GM12891 (cell line): ENCODE measurements around the gene MYO19.
"Not testable (repeated sequence)": the region's sequence is repeated elsewhere in the genome, so short reads cannot be mapped to it uniquely, and the experiment has no call there.

Source experiments
- DNase-seq: peaks from one replicate; pipeline ENCODE4 v3.0.0; 2011; ENCODE audit warnings: low spot score; ENCODE audit not compliant: insufficient read length
- FAIRE-seq: peaks from 2 replicates; lab custom pipeline; 2011; peaks lifted over from hg19 to GRCh38; lab: Jason Lieb, UNC
- PAX5 ChIP-seq: IDR thresholded peaks from 2 replicates; pipeline ENCODE4 v1.6.1; 2011; ENCODE audit warnings: low read length, moderate library complexity, mild to moderate bottlenecking; ENCODE audit not compliant: insufficient read depth, severe bottlenecking
- POLR2A ChIP-seq: IDR thresholded peaks from 2 replicates; pipeline ENCODE4 v1.6.1; 2011; ENCODE audit warnings: low read depth, low read length, control low read depth
- POLR2AphosphoS5 ChIP-seq: IDR thresholded peaks from 2 replicates; pipeline ENCODE4 v1.6.1; 2011; ENCODE audit warnings: low read depth, low read length, control low read depth
- POU2F2 ChIP-seq: IDR thresholded peaks from 2 replicates; pipeline ENCODE4 v1.6.1; 2011; ENCODE audit warnings: low read depth, mild to moderate bottlenecking, control low read depth, low read length, moderate library complexity
- SPI1 ChIP-seq: IDR thresholded peaks from 2 replicates; pipeline ENCODE4 v1.6.1; 2011; ENCODE audit warnings: low read depth, low read length, control low read depth
- TAF1 ChIP-seq: IDR thresholded peaks from 2 replicates; pipeline ENCODE4 v1.6.1; 2011; ENCODE audit warnings: low read depth, low read length, control low read depth

The MYO19 gene

DNA sequence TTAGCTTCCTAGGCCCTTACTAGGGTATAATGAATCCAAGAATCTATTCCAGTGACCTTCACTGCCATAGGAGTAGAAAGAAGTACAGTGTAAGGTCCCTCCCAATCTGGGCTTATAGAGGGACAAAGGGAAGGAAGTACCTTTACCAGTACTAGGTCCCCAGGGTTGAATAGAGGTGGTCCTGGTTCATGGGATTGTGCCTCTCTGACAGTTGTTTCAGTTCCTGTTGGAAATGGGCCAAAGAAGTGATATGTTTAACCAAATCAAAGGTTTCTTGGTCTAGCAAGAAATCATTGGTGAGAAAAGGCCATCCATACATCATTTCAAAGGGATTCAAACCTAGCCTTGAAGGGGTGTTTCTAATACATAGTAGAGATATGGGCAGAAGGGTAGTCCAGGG, 64.2 kb downstream of the MYO19 start:
- DNase-seq (no peak), FAIRE-seq (no peak)
- TF ChIP-seq SPI1: peak; percentile 74
- no peak for TF ChIP-seq PAX5

DNA sequence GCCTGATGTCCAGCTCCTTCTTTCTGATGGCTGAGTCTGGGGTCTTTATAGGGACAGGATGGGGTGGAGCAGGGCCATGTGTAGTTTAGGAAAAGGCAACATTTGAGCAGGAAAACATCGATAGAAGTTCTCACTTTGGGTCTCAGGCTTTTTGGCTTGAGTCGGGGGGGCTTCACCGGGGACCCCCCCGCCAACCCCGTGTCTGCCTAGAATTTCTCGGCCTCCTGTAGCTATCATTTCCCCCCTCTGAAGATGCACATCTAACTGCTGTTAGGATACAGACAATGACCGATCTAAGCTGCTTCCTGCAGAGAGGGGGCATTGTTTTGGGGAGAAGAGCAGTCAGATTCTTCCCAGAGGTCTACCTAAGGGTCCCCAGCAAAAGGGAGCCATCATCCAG, 64.9 kb downstream of the MYO19 start:
- TF ChIP-seq POLR2A (no peak), PAX5 (no peak), POLR2AphosphoS5 (no peak), POU2F2 (no peak), TAF1 (no peak), SPI1 (no peak)
- DNase-seq: no peak
- no peak for FAIRE-seq

DNA sequence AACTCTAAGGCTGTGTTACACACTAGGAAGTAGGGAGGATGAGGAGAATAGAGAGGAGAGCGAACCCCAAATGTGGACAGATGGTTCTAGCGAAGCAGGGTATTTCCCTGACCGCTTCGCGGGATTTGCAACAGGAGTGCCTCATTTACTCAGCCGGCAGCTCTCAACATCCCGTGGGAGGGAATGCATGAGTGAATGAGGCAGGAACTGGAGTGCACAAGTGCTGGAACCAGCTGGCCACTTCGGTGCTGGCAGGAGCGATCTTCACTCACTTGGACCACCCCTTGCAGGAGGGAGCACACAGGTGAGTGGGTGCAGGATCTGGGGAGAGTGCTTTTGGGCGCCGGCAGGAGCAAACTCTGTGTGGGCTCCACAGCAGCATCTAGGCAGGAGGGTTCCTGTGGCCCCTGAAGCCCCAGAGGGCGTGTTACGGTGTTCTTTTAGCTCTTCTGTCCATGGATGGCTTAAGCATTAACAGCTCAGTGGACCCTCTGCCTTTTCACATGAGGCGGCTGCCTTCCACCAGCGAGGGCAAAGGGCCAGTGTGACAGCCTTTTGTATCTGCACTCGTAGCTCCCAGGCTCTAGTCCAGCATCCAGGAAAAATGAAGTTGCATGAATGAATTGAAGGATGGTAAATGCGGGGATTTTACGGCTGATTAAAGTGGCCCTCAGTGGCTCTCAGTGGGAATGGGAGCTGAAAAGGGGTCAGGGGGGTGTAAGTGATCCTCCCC, 65.6 kb downstream of the MYO19 start:
- FAIRE-seq (no peak), DNase-seq (no peak)
- TF ChIP-seq TAF1 (no peak), SPI1 (no peak), PAX5 (no peak), POU2F2 (no peak), POLR2A (no peak), POLR2AphosphoS5 (no peak)

DNA sequence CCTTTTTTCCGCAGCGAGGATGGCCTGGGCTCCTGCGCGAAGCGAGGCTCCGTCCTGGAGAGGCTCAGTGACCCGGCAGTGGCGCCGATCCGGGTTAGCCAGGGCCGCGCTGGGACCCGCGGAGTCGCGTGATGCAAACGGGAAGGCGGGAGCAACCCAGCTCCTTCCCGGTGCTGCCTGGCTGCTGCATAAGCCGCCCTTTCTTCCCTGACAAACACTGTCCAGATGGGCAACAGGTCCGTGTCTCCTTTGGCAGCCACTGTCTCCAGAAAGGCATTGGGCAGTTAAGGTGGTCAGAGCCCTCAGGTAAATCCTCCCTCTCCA, 69.9 kb downstream of the MYO19 start:
- DNase-seq: no peak
- no peak for TF ChIP-seq POLR2A
- no peak for TF ChIP-seq SPI1
- no peak for TF ChIP-seq POU2F2
- TF ChIP-seq PAX5: no peak
- TF ChIP-seq TAF1: no peak
- no peak for TF ChIP-seq POLR2AphosphoS5
- FAIRE-seq: no peak

DNA sequence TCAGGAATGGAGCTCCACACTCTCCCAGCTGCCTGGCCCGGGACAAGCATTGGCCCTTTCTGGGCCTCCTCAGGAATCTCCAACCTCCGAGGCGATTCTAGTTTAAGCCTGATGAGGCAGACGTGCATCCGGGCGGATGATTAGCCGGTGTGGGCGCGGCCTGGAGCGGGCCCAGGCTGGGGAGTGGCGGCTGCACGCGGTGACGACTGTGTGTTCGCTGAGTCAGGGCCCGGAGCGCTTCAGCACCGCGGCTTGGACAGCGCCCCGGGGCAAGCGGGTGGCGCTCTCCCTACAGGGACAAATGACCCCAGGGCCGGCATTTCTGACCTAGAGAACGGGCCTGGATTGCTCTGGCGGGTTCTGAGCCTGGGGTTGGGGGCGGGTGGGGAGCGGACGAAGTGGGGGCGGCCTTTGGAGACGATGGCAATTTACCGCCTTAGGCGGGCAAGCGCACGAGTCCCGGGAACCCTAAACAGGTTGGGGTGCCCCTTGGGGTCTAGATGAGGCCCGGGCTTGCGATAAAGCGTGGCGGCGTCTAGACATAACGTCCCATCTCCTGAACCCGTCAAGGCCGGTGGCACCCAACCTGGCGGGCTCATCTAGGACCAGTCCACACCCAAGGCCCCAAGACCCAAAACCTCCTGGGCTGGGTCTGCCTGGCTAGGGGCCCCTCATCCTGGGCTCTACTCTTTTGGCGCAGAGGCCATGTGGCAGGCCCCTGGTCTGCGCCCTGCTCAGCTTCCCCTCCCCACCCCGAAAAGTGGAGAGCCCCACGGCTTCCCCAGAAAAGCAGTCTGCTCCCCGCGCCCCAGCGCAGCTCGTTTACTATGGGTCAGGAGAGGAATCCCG, 70.5 kb downstream of the MYO19 start:
- DNase-seq (peak; percentile 85), FAIRE-seq (no peak)
- TF ChIP-seq POLR2A (no peak), PAX5 (no peak), SPI1 (no peak), TAF1 (no peak), POLR2AphosphoS5 (no peak), POU2F2 (no peak)

DNA sequence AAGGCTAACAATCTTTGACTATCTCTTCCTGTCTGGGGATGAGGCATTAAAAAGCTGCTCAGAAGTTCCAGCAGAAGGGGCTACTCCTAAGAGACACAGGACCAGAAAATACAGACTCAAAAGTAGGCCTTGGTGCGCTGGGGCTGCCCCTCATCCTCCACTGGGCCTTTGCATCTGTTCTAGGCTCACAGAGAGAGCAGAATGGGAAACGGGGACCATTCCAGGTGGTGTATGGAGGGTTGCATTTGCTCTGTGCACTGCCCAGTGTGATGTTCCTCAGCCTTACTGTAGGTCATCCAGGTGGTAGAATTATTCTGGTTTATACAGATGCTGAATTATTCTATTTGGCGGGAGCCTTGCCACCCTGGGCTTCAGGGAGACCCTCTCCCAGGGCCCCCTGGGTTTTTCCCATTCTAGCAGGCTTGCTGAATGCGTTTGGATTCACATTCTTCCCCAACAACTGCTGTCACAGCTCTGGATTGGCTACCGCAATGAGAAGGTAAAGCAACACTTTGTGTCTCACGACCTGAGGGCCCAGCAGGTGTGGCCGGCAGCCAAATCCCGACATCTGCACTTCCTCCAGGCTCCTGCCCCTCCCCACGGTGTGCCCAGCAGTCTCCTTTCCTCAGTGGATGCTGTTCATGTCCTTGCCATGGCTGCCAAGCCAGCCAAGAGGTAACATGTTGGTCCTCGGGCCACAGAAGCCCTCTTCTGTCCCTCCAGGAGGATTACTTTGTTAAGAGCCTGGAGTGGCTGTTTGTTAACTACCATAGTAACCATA, 73.1 kb downstream of the MYO19 start:
- no peak for TF ChIP-seq TAF1
- no peak for TF ChIP-seq POLR2A
- TF ChIP-seq POU2F2: no peak
- no peak for TF ChIP-seq SPI1
- TF ChIP-seq POLR2AphosphoS5: no peak
- no peak for TF ChIP-seq PAX5
- no peak for DNase-seq
- no peak for FAIRE-seq

DNA sequence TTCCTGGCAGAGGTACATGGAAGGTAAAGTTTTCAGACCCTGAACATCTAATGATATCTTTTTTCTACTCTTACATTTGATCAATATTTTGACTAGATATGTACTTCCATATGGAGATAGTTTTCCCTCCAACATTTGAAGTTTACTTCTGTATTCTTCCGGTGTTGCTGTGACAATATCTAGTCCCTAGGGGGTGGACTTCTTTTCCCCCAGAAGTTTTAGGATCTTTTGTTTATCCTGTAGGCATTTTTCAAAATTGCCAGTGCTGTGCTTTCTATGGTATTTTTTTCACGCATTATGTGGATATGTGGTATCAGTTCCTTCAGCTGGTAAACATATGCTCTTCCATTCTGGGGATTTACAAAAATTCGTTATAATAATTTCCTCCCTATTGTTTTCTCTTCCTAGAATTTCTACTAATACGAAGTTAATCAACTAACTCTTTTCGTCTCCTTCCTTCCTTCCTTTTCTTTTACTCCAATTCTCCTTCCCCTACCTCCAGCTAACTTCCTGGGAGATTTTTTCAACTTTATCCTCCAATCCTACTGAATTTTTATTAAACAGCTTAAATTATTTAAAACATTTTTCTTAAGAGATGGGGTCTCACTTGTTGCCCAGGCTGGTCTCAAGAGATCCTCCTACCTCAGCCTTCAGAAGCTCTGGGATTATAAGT, 74.3 kb downstream of the MYO19 start:
- TF ChIP-seq POLR2AphosphoS5 (no peak), PAX5 (no peak), SPI1 (no peak), TAF1 (no peak), POU2F2 (no peak), POLR2A (no peak)
- FAIRE-seq (no peak), DNase-seq (no peak)

DNA sequence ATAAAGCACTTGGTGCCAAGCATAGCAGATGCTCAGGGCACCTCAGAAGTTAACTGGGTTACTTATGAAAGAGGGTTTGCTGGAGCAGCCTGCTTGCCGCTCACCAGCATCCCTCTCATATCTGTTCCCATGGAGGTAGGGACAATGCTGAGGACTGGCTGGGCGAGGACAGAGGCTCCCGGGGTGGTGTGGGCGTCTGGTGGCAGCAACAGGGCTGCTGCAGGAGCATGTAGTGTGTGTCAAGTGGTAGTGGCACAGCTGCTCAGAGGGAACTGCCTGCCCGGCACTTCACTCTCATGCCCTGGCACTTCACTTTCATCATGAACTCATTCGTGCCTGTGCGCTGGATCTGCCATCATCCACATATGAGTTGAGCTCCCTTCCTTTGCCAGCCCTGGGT, 75.1 kb downstream of the MYO19 start:
- no peak for DNase-seq
- no peak for FAIRE-seq

DNA sequence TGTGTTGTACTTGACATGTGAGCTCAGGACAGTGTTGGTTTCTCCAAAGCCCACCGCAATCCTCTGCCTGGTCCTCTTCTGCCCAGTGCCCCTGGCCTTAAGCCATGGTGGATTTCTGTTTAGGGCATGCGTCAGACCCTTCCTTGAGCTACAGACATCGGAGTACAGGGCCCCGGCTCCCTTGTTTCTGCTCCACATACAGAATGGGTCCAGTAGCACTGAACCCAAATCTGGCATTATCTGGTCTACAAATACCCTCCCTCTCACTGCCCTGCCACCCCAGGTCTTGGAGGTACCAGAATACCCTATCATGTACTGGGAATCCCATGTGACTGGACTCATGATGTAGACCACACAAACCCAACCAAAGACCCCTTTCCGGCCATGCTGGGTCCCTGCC, 75.6 kb downstream of the MYO19 start:
- TF ChIP-seq POU2F2: no peak
- no peak for TF ChIP-seq POLR2A
- TF ChIP-seq POLR2AphosphoS5: no peak
- no peak for TF ChIP-seq SPI1
- no peak for TF ChIP-seq PAX5
- no peak for TF ChIP-seq TAF1
- FAIRE-seq: no peak
- no peak for DNase-seq

More for the DNA sequence above, 75.1 kb downstream of the MYO19 start:
- TF ChIP-seq POLR2AphosphoS5 (no peak), PAX5 (no peak), POU2F2 (no peak), TAF1 (no peak), SPI1 (no peak), POLR2A (no peak)

DNA sequence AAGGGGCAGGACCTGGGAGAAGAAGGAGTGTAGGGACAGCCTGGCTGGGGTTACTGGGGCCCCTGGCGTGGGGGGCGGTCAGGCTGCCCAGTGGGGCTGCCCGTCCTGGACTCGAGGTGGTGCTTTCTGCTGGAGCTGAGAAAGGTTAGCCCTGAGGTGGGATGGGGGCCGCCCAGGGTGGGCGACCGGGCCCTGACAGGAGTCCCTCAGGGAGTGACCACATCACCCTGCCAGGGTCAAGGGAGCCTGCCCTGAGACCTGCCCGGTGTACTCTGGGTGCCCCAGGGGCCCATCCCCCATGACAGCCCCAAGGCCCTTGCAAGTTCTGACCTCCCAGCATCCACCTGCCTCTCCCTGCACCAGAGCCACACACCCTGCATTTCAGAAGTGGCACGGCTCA, 77.0 kb downstream of the MYO19 start:
- not testable (repeated sequence) for FAIRE-seq, DNase-seq

DNA sequence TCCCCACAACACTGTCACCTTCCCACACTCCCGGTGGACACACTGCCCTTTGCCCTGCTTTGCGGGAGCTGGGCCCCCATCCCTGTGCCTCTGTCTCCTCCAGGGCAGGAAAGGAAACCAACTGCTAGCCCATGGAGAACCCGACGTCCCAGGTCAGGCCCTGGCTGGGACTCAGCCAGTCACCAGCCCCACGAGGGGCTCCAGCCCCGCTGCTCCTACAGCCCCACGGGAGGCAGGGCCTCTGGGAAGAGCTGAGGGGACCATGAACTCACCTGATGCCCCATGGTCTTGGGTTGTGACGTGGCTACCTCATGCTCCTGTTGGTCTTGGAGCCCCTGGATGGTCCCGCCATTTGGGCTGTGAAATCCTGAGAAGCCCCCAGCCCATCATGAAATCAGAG, 81.8 kb downstream of the MYO19 start:
- FAIRE-seq, DNase-seq: not testable (repeated sequence)

DNA sequence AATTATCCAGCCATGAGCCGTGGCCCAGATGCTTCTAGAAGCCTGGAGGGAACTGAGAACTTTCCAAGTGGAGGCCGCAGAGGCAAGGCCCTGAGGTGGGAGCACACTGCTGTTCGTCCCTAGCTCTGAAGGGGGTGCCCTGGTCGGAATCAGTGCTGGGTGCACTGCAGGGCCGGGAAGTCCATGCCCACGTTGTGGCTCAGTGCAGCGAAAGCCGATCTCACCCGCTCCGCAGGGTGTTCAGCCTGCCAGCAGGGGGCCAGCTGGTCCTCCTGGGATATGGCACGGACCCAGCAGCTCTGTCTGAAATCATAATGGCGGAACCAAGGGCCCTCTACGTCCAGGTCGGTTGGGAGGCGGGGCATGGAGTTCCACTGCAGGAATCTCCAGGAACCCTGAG, 84.7 kb downstream of the MYO19 start:
- not testable (repeated sequence) for FAIRE-seq, DNase-seq
